A549 treated with AZD2906 at 1 μM for 4 hours (cell line): Measurements from ENCODE around the gene KLC3. TPM values are rescaled to one million over a fixed set of nuclear protein-coding genes. Genes with fewer than 3 reads are reported as not detected.

Source experiments
- total RNA-seq: library from RNA; stranded (reverse); fragments of 200-300 nt; extraction: Qiagen RNA extraction; gene quantifications from 5 replicates; pipeline ENCODE4 v1.2.3, GENCODE V29; 2022

KLC3 gene
- 0.85 to 1.2 TPM (median 1.2 TPM) in 5 replicates for total RNA-seq

DNA sequence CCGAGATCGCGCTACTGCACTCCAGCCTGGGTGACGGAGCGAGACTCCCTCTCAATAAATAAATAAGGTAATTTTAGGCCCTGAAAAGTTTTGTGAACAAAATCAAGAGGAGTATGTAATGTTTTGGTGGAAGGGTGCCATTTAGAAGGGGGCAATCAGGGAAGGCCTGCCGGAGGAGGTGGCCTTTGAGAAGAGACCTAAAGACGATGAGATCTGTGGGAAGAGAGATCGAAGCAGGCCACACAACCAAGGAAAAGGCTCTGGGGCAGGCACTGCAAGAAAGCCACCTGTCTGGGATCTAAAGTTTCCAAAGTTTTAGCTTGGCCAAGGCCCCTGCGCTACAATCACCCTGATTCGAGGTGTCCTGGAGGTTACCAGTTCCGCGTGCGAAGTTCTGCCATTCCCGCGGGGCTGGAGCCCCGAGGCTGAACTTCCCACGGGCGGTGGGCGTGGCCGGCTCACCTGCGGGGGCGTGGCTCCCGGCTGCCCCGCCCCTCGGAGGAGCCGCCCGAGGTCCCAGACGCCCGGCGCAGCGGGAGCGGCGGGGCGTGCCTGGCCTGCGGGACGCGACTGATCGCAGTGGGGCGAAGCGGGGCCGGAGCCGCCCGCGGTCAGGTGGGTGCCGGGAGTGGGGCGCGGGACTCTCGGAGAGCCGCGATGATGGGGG, at the start of gene KLC3:
Gene KLC3, plus strand, starts transcription at position 519 of the 667 bp plus-strand sequence. CDS start 4,792 bp downstream, outside the sequence.

DNA sequence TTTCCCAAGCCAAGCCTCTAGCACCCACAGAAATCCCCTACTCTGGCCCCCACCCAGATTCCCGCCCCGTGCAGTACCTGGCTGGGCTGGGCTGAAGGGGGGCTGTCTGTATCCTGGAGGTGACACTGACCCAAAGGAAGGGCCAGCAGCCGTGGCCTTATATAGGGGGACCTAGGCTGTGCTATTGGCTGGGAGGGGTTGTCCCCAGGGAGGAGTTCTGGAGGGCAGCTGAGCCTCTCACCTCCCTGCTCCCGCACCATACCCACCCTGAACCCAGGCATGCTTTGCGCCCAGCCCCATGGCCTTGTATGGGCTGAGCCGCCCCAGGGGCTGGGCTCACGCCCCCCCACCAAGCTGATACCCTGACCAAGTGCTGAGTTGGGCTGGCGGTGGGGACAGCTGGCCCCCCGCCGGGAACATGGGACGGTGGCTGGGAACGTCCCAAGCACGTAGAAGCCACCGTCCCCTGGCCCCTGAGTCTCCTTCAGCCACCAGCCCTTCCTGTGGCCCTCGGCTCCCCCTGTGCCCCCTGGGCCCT, 17.7 kb upstream of the KLC3 start, which contains the start of gene CKM:
Gene CKM, minus strand, starts transcription at position 132 of the 538 bp plus-strand sequence. CDS start 3,162 bp downstream, outside the sequence.

DNA sequence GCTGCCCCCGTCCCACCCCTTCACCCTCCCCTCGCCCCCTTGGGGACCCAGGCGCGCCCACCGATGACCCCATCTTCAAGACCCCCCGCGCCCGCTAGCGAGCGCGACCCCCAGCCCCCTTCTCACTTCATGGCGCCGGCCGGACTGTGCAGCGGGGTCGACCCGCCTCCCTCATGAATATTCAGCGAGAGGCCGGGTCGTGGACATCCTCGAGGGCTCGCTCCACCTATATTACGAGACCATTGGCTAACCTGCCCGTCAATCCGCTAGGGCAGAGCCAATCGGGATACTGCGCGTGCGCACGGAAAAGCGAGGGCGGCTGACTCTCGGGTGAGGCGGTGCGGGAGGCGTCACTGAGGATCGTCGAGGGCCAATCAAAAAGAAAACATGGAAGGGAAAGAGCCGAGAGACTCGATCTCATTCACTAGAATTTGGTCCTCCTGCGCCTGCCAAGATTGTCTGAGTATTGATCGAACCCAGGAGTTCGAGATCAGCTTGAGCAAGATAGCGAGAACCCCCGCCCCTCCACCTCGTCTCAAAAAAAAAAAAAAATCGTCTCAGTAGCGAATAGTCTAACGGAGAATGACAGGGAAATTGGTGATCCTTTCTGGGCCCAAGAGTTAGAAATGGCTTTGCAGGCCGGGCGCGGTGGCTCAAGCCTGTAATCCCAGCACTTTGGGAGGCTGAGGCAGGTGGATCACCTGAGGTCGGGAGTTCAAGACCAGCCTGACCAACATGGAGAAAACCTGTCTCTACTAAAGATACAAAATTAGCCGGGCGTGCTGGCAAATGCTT, 30.1 kb downstream of the KLC3 start, which contains the start of gene ERCC2:
Gene ERCC2, minus strand, starts transcription at position 164 of the 795 bp plus-strand sequence. Its CDS starts 33 bp downstream, at position 131.

Other genes starting within 250 kb of the KLC3 start
- 31.6 to 44.7 TPM (median 43.0 TPM) in 5 replicates for gene PPP1R37, start 247.6 kb upstream of the KLC3 start, total RNA-seq
- 0.51 to 1.2 TPM (median 0.93 TPM) in 5 replicates for gene NKPD1, start 179.8 kb upstream of the KLC3 start, total RNA-seq
- gene TRAPPC6A, start 162.5 kb upstream of the KLC3 start, total RNA-seq: 39.5 to 51.0 TPM (median 45.7 TPM) in 5 replicates
- 27.5 to 36.7 TPM (median 32.6 TPM) in 5 replicates for gene BLOC1S3, start 162.0 kb upstream of the KLC3 start, total RNA-seq
- 1.3 to 2.5 TPM (median 2.3 TPM) in 5 replicates for gene EXOC3L2, start 95.3 kb upstream of the KLC3 start, total RNA-seq
- 6.8 to 10.1 TPM (median 8.3 TPM) in 5 replicates for gene MARK4, start 89.5 kb upstream of the KLC3 start, total RNA-seq
- gene CKM, start 17.9 kb upstream of the KLC3 start, total RNA-seq: 0.05 to 0.07 TPM (median 0.06 TPM) in 3 of 5 replicates, not detected in the others
- gene ERCC2, start 29.8 kb downstream of the KLC3 start, total RNA-seq: 9.4 to 13.9 TPM (median 12.3 TPM) in 5 replicates
- 35.8 to 49.1 TPM (median 40.0 TPM) in 5 replicates for gene PPP1R13L, start 64.3 kb downstream of the KLC3 start, total RNA-seq
- 42.2 to 51.6 TPM (median 45.0 TPM) in 5 replicates for gene POLR1G, start 65.9 kb downstream of the KLC3 start, total RNA-seq
- gene ERCC1, start 83.2 kb downstream of the KLC3 start, total RNA-seq: 135 to 175 TPM (median 167 TPM) in 5 replicates
- 8.7 to 13.2 TPM (median 10.6 TPM) in 5 replicates for gene FOSB, start 127.2 kb downstream of the KLC3 start, total RNA-seq
- 11.7 to 14.4 TPM (median 12.6 TPM) in 5 replicates for gene RTN2, start 156.3 kb downstream of the KLC3 start, total RNA-seq
- gene PPM1N, start 157.7 kb downstream of the KLC3 start, total RNA-seq: 6.2 to 9.9 TPM (median 6.9 TPM) in 5 replicates
- gene VASP, start 166.7 kb downstream of the KLC3 start, total RNA-seq: 212 to 260 TPM (median 239 TPM) in 5 replicates
- gene OPA3, start 244.1 kb downstream of the KLC3 start, total RNA-seq: 12.5 to 18.5 TPM (median 16.9 TPM) in 5 replicates